ENCODE measurements around the gene LMCD1. TPM values are rescaled to one million over a fixed set of nuclear protein-coding genes. Genes with fewer than 3 reads are reported as not detected.
A peak's percentile ranks its signal among the peaks of the same experiment; 100 is the strongest.

The LMCD1 gene
- total and polyA plus RNA-seq, 2 of the 8 experiments (the other 6 are each of a cell fraction or from before 2014, with no cell fraction given): 12.3 to 26.5 TPM

DNA sequence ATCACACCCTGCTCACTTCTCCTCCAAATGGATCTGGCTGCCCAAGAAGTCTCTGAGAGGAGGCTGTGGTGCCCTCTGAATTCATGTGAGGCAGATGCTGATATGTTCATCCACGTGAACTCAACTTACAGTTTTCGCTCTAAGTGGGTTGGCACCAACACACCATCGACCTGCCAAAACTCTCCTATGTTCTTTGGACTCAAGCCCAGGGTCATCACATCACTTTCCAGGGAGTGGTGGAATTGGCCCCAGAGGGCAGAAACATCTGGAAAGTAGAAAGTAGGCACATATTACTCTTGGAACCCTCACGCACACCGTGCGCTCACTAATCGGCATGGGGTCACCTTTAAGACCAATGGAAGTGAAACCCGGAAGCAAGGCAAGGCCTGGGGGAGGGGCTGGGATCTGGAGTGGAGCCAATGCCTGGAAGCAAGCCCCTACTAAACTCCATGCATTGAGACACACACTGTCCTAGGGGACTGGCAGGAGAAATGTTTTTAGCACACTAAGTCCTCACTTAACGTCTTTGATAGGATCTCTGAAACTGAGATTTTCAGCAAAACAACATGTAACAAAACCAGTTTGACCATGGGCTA is 101.6 kb downstream of the LMCD1 start:
- no peak overlapping the region for H4K5ac ChIP-seq (ENCODE audit: insufficient read length, low read depth, low read length)
- peaks cover 3% of the 10 kb centered on the region; the same call in 1 of the 2 replicates for H3K23me2 ChIP-seq (ENCODE audit: low read depth, low read length)
- no peaks in the 10 kb centered on the region for H3K79me1 ChIP-seq (ENCODE audit: low read depth, low read length)
- no peaks in the 10 kb centered on the region; a peak in 1 of 7 replicates for H3K27me3 ChIP-seq (replicated peaks in 1 of 4; ENCODE audit: control insufficient read depth in 3 of 4, extremely low read depth in 1 of 4, insufficient read depth in 3 of 4, low read length in 3 of 4)
- H3K27ac ChIP-seq (ENCODE audit: low read depth, low read length): no peak overlapping the region
- H2BK12ac ChIP-seq (ENCODE audit: low read depth, low read length): no peak overlapping the region
- H3K14ac ChIP-seq (ENCODE audit: insufficient read length): no peak overlapping the region
- CTCF ChIA-PET (ENCODE audit: partially characterized antibody): no interaction called here
- H4K8ac ChIP-seq (ENCODE audit: extremely low read depth, insufficient read depth, low read length): no peak overlapping the region
- H2BK5ac ChIP-seq (ENCODE audit: low read depth, low read length): no peak overlapping the region
- H4K20me1 ChIP-seq (replicated peaks in 1 of 2; ENCODE audit: control insufficient read depth in 1 of 2, insufficient read depth in 2 of 2, low read length in 2 of 2): no peaks in the 10 kb centered on the region
- no peak overlapping the region for H3K4me3 ChIP-seq (ENCODE audit: extremely low read depth in 1 of 4, insufficient read depth in 2 of 4, low read depth in 3 of 4, low read length in 4 of 4)
- H3K4me1 ChIP-seq (replicated peaks in 1 of 4; ENCODE audit: control insufficient read depth in 3 of 4, insufficient read depth in 4 of 4, low read length in 3 of 4): no peaks in the 10 kb centered on the region
- no peak overlapping the region for H3K56ac ChIP-seq (replicated peaks; ENCODE audit: insufficient read length, low read depth, low read length)
- POLR2A ChIA-PET (ENCODE audit: partially characterized antibody): no interaction called here
- no peak overlapping the region for H3K4ac ChIP-seq (replicated peaks; ENCODE audit: insufficient read length, low read depth, low read length)
- no peak overlapping the region for H3K18ac ChIP-seq (ENCODE audit: extremely low read depth, low read length)
- H2AK5ac ChIP-seq (ENCODE audit: low read depth, low read length): no peak overlapping the region
- no peak overlapping the region for H3K23ac ChIP-seq (ENCODE audit: insufficient read length)
- no peak overlapping the region for H3K9ac ChIP-seq (replicated peaks in 1 of 4; ENCODE audit: extremely low read depth in 1 of 4, low read depth in 3 of 4, low read length in 3 of 4)
- DNase-seq (ENCODE audit: low read depth in 1 of 2, low spot score in 2 of 2) (peak in 1 of 2 experiments; percentile 22), FAIRE-seq (no peak)
- WGBS, 2 experiments (ENCODE audit: extremely low coverage in 1 of 2, insufficient coverage in 1 of 2, insufficient read length in 1 of 2, insufficient replicate concordance in 2 of 2, low coverage in 1 of 2, low lambda C conversion rate in 2 of 2, missing lambda C conversion rate in 1 of 2): 93% methylated on average over 9 of the region's 9 CpGs; no CpG with 5 or more reads in 1 of the 2 experiments
- no peak overlapping the region for H2BK120ac ChIP-seq (replicated peaks; ENCODE audit: low read depth, low read length)
- H3K36me3 ChIP-seq (ENCODE audit: control insufficient read depth in 2 of 4, insufficient read depth in 4 of 4, low read length in 3 of 4): no peaks in the 10 kb centered on the region
- H3K4me2 ChIP-seq (ENCODE audit: insufficient read depth in 1 of 2, low read depth in 2 of 2, low read length in 2 of 2): no peak overlapping the region
- H4K91ac ChIP-seq (replicated peaks; ENCODE audit: insufficient read length, low read length): no peak overlapping the region
- no peak overlapping the region for H2BK15ac ChIP-seq (ENCODE audit: low read length)
- no peak for TF ChIP-seq POU5F1 (IDR thresholded peaks at IDR 0.05; ENCODE audit: low read depth, low read length)
- no peak for TF ChIP-seq SP4 (IDR thresholded peaks at IDR 0.05; ENCODE audit: low read length)
- TF ChIP-seq SAP30 (IDR thresholded peaks at IDR 0.05; ENCODE audit: insufficient read depth, insufficient replicate concordance, low read length): no peak
- no peaks in the 10 kb centered on the region for H3K9me3 ChIP-seq (ENCODE audit: insufficient read depth in 2 of 2, low read depth in 1 of 2, low read length in 1 of 2)
- H3K79me2 ChIP-seq (ENCODE audit: control insufficient read depth in 1 of 2, insufficient read depth in 2 of 2, low read length in 2 of 2): no peaks in the 10 kb centered on the region
- 0 out of 2 replicates have a peak overlapping the region, but pooled peaks have one; percentile 29 for H2AFZ ChIP-seq (ENCODE audit: low read length)
- H2BK20ac ChIP-seq (ENCODE audit: low read length): no peak overlapping the region

All from H1 (cell line).